ENCODE measurements around the gene TFF1.
A peak's percentile ranks its signal among the peaks of the same experiment; 100 is the strongest.

Gene TFF1

GRCh38 chr21:42382915-42383314, 16.6 kb upstream of the TFF1 start:
- no peak for DNase-seq (ENCODE audit: low read depth)

GRCh38 chr21:42381347-42381984, 15.1 kb upstream of the TFF1 start:
- DNase-seq (ENCODE audit: low read depth): peak; percentile 43

- no peak for DNase-seq (ENCODE audit: low read depth)
Measured at GRCh38 chr21:42379426-42380215, 13.3 kb upstream of the TFF1 start.

- no peak for DNase-seq (ENCODE audit: low read depth)
Measured at GRCh38 chr21:42378418-42378817, 12.1 kb upstream of the TFF1 start.

- no peak for DNase-seq (ENCODE audit: low read depth)
Measured at GRCh38 chr21:42377951-42378340, 11.6 kb upstream of the TFF1 start.

GRCh38 chr21:42377211-42377950, 11.0 kb upstream of the TFF1 start:
- DNase-seq (ENCODE audit: low read depth): no peak

- no peak for DNase-seq (ENCODE audit: low read depth)
Measured at GRCh38 chr21:42376338-42376982, 10.1 kb upstream of the TFF1 start.

- DNase-seq (ENCODE audit: low read depth): no peak
Measured at GRCh38 chr21:42375966-42376337, 9.6 kb upstream of the TFF1 start.

GRCh38 chr21:42375506-42375905, 9.2 kb upstream of the TFF1 start:
- no peak for DNase-seq (ENCODE audit: low read depth)

GRCh38 chr21:42374864-42375499, 8.6 kb upstream of the TFF1 start:
- DNase-seq (ENCODE audit: low read depth): no peak

- no peak for DNase-seq (ENCODE audit: low read depth)
Measured at GRCh38 chr21:42374457-42374856, 8.1 kb upstream of the TFF1 start.

- no peak for DNase-seq (ENCODE audit: low read depth)
Measured at GRCh38 chr21:42373908-42374455, 7.6 kb upstream of the TFF1 start.

- DNase-seq (ENCODE audit: low read depth): no peak
Measured at GRCh38 chr21:42373196-42373907, 7.0 kb upstream of the TFF1 start.

GRCh38 chr21:42370894-42371654, 4.7 kb upstream of the TFF1 start:
- DNase-seq (ENCODE audit: low read depth): no peak

GRCh38 chr21:42369821-42370220, 3.5 kb upstream of the TFF1 start:
- DNase-seq (ENCODE audit: low read depth): no peak

GRCh38 chr21:42367367-42368165, 1.2 kb upstream of the TFF1 start:
- DNase-seq (ENCODE audit: low read depth): no peak

- DNase-seq (ENCODE audit: low read depth): no peak
Measured at GRCh38 chr21:42365770-42366169, 565 bp downstream of the TFF1 start.

- no peak for DNase-seq (ENCODE audit: low read depth)
Measured at GRCh38 chr21:42364304-42364865, 1.9 kb downstream of the TFF1 start.

- no peak for DNase-seq (ENCODE audit: low read depth)
Measured at GRCh38 chr21:42363312-42363711, 3.0 kb downstream of the TFF1 start.
